Hematopoietic multipotent progenitor cell treated with erythropoietin and hydrocortisone succinate and interleukin-3 and kit ligand, for 15 days (in vitro differentiated cells): ENCODE results near the gene PCDHGA7.
"Not testable (repeated sequence)": the region's sequence is repeated elsewhere in the genome, so short reads cannot be mapped to it uniquely, and the experiment has no call there.

Experiments used
- DNase-seq: peaks from one replicate; pipeline ENCODE4 v3.0.0-alpha.2; 2015; ENCODE audit warnings: low spot score

The PCDHGA7 gene

DNA sequence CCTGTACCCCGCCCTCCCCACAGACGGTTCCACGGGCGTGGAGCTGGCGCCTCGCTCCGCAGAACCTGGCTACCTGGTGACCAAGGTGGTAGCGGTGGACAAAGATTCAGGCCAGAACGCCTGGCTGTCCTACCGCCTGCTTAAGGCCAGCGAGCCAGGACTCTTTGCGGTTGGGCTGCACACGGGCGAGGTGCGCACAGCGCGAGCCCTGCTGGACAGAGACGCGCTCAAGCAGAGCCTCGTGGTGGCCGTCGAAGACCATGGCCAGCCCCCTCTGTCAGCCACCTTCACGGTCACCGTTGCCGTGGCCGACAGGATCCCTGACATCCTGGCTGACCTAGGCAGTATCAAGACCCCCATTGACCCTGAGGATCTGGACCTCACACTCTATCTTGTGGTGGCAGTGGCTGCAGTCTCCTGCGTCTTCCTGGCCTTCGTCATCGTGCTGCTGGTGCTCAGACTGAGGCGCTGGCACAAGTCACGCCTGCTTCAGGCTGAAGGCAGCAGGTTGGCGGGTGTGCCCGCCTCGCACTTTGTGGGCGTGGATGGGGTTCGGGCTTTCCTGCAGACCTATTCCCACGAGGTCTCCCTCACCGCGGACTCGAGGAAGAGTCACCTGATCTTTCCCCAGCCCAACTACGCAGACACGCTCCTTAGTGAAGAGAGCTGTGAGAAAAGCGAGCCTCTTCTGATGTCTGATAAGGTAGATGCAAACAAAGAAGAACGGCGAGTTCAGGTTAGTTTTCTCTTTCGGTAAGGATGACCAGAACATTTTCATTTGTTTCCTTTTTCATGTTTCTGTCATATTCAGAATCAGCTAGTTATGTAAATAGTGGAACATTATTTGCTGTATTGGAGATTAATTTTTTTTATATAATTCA lies 16.3 kb upstream of the PCDHGA7 start:
- no peak for DNase-seq

- no peak for DNase-seq
Measured at GRCh38 chr5:141369994-141370848, 12.3 kb upstream of the PCDHGA7 start, which contains the start of gene PCDHGB3. PCDHGB3 (plus strand) TSS chr5:141370242; CDS start chr5:141370395, 153 bp downstream.

- DNase-seq: no peak
Measured at GRCh38 chr5:141371572-141372475, 10.7 kb upstream of the PCDHGA7 start.

DNA sequence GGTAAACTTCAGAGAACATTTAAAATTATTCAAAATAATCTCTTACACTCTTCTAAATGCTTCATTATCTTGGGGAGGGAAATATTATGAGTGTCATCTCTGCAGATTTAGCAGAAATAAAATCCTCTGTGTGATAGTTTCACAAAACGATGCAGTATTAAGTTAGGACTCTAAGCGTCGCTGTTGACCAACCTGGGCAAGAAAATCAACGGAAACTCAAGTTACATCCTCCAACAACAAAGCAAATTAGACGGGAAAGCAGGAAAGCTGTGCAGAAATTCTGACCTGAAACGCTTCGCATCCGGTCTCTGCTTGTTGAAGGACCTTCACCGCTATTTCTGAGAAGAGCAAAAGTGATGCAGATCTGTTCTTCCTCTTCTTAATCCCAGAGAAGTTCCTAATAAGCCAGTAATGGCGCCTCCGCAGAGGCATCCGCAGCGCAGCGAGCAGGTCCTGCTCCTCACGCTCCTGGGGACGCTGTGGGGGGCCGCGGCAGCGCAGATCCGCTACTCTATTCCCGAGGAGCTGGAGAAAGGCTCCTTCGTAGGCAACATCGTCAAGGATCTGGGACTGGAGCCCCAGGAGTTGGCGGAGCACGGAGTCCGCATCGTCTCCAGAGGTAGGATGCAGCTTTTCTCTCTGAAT lies 8.7 kb upstream of the PCDHGA7 start, which contains the start of gene PCDHGA6:
Gene PCDHGA6, plus strand, starts transcription at position 219 of the 645 bp plus-strand sequence. Its CDS starts 193 bp downstream, at position 412.
- no peak for DNase-seq

DNA sequence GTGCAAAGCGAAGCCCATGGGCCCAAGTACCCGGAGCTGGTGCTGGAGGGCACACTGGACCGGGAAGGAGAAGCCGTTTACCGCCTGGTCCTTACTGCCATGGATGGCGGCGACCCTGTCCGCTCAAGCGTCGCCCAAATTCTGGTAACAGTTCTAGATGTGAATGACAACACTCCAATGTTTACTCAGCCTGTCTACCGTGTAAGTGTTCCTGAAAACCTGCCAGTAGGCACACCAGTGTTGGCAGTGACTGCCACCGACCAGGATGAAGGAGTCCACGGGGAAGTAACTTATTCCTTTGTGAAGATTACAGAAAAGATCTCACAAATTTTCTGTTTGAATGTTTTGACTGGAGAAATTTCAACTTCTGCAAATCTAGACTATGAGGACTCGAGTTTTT lies 7.9 kb upstream of the PCDHGA7 start:
- no peak for DNase-seq

DNA sequence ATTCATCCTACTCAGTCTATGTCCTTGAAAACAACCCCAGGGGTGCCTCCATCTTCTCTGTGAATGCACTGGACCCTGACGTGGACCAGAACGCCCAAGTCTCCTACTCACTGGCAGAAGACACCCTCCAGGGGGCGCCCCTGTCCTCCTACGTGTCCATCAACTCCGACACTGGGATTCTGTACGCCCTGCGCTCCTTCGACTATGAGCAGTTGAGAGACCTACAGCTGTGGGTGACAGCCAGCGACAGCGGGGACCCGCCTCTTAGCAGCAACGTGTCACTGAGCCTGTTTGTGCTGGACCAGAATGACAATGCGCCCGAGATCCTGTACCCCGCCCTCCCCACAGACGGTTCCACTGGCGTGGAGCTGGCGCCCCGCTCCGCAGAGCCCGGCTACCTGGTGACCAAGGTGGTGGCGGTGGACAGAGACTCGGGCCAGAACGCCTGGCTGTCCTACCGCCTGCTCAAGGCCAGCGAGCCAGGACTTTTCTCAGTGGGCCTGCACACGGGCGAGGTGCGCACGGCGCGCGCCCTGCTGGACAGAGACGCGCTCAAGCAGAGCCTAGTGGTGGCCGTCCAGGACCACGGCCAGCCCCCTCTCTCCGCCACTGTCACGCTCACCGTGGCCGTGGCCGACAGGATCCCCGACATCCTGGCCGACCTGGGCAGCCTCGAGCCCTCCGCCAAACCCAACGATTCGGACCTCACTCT lies 6.9 kb upstream of the PCDHGA7 start:
- not testable (repeated sequence) for DNase-seq

DNA sequence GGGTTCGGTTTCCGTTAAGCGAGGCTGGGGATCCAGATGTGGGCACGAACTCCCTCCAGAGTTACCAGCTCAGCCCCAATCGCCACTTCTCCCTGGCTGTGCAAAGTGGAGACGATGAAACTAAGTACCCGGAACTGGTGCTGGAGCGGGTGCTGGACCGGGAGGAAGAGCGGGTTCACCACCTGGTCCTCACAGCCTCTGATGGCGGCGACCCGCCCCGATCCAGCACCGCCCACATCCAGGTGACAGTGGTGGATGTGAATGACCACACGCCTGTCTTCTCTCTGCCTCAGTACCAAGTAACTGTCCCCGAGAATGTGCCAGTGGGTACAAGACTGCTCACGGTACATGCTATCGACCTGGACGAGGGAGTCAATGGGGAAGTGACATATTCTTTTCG lies 803 bp downstream of the PCDHGA7 start:
- no peak for DNase-seq

GRCh38 chr5:141384471-141385267 lies 2.1 kb downstream of the PCDHGA7 start:
- DNase-seq: no peak

DNA sequence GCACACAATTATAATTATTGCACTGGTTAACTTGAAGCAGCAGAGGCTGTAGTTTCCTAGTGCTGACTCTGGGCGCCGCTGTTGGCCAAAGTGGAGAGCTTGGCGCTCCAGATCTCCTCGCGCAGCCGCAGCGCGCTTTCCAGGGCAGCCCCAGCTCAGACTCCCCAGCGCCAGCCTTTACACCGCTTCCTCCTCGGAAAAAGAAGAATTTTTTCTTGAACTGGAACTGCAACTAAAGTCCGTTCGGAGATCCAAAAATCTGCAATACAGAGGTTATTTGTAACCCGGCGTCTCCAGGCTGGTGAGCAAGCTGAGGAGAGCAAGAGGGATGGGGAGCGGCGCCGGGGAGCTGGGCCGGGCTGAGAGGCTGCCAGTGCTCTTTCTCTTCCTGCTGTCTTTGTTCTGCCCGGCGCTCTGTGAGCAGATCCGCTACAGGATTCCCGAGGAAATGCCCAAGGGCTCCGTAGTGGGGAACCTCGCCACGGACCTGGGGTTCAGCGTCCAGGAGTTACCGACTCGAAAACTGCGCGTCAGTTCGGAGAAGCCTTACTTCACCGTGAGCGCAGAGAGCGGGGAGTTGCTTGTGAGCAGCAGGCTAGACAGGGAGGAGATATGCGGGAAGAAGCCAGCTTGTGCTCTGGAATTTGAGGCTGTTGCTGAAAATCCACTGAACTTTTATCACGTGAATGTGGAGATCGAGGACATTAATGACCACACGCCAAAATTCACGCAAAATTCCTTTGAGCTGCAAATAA lies 5.2 kb downstream of the PCDHGA7 start, which contains the start of gene PCDHGB4:
Gene PCDHGB4, plus strand, starts transcription at position 142 of the 755 bp plus-strand sequence. Its CDS starts 187 bp downstream, at position 329.
- DNase-seq: not testable (repeated sequence)

DNA sequence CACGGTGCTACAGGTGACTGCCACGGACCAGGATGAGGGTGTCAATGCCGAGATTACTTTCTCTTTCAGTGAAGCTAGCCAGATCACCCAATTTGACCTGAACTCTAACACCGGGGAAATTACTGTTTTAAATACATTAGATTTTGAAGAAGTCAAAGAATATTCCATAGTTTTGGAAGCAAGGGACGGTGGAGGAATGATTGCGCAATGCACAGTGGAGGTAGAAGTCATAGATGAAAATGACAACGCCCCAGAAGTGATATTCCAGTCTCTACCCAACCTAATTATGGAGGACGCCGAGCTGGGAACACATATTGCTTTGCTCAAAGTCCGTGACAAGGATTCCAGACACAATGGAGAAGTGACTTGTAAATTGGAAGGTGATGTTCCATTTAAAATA lies 6.1 kb downstream of the PCDHGA7 start:
- DNase-seq: no peak

DNA sequence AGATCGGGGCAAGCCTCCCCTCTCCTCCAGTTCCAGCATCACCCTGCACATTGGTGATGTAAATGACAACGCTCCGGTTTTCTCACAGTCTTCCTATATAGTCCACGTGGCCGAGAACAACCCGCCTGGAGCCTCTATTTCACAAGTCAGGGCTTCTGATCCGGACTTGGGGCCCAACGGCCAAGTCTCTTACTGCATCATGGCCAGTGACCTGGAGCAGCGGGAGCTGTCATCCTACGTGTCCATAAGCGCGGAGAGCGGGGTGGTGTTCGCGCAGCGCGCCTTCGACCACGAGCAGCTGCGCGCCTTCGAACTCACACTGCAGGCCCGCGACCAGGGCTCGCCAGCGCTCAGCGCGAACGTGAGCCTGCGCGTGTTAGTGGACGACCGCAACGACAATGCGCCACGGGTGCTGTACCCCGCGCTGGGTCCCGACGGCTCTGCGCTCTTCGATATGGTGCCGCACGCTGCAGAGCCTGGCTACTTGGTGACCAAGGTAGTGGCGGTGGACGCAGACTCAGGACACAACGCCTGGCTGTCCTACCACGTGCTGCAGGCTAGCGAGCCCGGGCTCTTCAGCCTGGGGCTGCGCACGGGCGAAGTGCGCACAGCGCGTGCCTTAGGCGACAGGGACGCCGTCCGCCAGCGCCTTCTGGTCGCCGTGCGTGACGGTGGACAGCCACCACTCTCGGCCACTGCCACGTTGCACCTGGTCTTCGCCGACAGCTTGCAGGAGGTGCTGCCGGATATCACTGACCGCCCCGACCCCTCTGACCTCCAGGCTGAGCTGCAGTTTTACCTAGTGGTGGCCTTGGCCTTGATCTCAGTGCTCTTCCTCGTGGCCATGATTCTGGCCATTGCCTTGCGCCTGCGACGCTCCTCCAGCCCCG lies 6.9 kb downstream of the PCDHGA7 start:
- no peak for DNase-seq

DNA sequence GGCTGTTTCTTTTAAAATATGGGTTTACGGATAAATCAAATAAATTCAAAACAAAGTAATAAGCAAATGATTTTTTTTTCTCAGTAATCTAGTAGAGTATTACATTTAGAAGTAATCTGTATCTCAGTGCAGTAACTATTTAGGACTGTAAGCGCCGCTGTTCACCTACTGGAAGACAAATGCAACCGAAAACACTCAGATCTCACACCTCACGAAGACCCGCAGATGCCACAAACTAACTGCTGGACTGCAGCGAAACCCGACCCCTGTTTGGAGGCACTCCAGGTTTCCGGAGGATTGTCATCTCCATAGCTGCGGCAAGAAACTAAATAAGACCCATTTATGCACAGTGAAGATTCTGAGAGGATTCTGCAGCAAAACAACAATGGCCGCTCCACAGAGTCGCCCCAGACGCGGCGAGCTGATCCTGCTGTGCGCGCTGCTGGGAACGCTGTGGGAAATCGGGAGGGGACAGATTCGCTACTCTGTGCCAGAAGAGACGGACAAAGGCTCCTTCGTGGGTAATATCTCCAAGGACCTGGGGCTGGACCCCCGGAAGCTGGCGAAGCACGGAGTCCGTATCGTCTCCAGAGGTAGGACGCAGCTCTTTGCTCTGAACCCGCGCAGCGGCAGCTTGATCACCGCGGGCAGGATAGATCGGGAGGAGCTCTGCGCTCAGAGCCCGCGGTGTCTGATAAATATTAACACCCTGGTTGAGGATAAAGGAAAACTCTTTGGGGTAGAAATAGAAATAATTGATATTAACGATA lies 10.1 kb downstream of the PCDHGA7 start, which contains the start of gene PCDHGA8:
Gene PCDHGA8, plus strand, starts transcription at position 205 of the 770 bp plus-strand sequence. Its CDS starts 181 bp downstream, at position 386.
- no peak for DNase-seq

DNA sequence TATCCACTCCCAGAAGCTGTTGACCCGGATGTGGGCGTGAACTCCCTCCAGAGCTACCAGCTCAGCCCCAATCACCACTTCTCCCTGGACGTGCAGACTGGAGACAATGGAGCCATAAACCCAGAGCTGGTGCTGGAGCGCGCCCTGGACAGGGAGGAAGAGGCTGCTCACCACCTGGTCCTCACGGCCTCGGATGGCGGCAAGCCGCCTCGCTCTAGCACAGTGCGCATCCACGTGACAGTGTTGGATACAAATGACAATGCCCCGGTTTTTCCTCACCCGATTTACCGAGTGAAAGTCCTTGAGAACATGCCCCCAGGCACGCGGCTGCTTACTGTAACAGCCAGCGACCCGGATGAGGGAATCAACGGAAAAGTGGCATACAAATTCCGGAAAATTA lies 10.7 kb downstream of the PCDHGA7 start:
- no peak for DNase-seq

DNA sequence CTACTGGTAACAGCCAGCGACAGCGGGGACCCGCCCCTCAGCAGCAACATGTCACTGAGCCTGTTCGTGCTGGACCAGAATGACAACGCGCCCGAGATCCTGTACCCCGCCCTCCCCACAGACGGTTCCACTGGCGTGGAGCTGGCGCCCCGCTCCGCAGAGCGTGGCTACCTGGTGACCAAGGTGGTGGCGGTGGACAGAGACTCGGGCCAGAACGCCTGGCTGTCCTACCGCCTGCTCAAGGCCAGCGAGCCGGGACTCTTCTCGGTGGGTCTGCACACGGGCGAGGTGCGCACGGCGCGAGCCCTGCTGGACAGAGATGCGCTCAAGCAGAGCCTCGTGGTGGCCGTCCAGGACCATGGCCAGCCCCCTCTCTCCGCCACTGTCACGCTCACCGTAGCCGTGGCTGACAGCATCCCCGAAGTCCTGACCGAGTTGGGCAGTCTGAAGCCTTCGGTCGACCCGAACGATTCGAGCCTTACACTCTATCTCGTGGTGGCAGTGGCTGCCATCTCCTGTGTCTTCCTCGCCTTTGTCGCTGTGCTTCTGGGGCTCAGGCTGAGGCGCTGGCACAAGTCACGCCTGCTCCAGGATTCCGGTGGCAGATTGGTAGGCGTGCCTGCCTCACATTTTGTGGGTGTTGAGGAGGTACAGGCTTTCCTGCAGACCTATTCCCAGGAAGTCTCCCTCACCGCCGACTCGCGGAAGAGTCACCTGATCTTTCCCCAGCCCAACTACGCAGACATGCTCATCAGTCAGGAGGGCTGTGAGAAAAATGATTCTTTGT lies 12.1 kb downstream of the PCDHGA7 start:
- not testable (repeated sequence) for DNase-seq

DNA sequence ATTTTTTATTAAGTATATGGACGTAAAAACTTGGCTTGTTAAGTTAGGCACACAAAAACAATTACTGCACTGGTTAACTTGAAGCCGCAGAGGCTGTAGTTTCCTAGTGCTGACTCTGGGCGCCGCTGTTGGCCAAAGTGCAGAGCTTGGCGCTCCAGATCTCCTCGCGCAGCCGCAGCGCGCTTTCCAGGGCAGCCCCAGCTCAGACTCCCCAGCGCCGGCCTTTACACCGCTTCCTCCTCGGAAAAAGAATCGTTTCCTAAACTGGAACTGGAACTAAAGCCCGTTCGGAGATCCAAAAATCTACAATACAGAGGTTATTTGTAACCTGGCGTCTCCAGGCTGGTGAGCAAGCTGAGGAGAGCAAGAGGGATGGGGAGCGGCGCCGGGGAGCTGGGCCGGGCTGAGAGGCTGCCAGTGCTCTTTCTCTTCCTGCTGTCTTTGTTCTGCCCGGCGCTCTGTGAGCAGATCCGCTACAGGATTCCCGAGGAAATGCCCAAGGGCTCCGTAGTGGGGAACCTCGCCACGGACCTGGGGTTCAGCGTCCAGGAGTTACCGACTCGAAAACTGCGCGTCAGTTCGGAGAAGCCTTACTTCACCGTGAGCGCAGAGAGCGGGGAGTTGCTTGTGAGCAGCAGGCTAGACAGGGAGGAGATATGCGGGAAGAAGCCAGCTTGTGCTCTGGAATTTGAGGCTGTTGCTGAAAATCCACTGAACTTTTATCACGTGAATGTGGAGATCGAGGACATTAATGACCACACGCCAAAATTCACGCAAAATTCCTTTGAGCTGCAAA lies 15.4 kb downstream of the PCDHGA7 start, which contains the start of gene PCDHGB5:
Gene PCDHGB5, plus strand, starts transcription at position 192 of the 796 bp plus-strand sequence. Its CDS starts 181 bp downstream, at position 373.
- not testable (repeated sequence) for DNase-seq
